Uterus (tissue), 4 donors: ENCODE data around the gene KLK7. TPM values are rescaled to one million over a fixed set of nuclear protein-coding genes. Genes with fewer than 3 reads are reported as not detected.

Experiments
- DNase-seq, 2 donors: peaks; one replicate each; pipeline ENCODE4 v3.0.0-alpha.2; 2019 to 2020
- H3K27ac ChIP-seq, 2 donors: fragments of 200-600 bp; sonication (generic); 1 replicate in 1 of 2; 2 replicates in 1 of 2; pipeline ENCODE4 v1.5.1; 2016 to 2018
- H3K27me3 ChIP-seq, 2 donors: fragments of 200-600 bp; sonication (generic); one replicate each; pipeline ENCODE4 v1.5.1; 2018 to 2019; ENCODE audit warnings: control low read depth in 1 of 2
- H3K36me3 ChIP-seq, 2 donors: fragments of 200-600 bp; sonication (generic); one replicate each; pipeline ENCODE4 v1.5.1; 2019; ENCODE audit warnings: control low read depth in 1 of 2
- H3K4me1 ChIP-seq, 2 donors: fragments of 200-600 bp; sonication (generic); one replicate each; pipeline ENCODE4 v1.5.1; 2018 to 2019; ENCODE audit warnings: control low read depth in 1 of 2
- H3K4me3 ChIP-seq, 2 donors: fragments of 200-600 bp; sonication (generic); 1 replicate in 1 of 2; 2 replicates in 1 of 2; pipeline ENCODE4 v1.5.1; 2018 to 2019; ENCODE audit warnings: mild to moderate bottlenecking in 1 of 2
- H3K9me3 ChIP-seq, 2 donors: fragments of 200-600 bp; sonication (generic); one replicate each; pipeline ENCODE4 v1.5.1; 2019; ENCODE audit warnings: control low read depth in 1 of 2
- POLR2A ChIP-seq, 2 donors: fragments of 450-650 bp; IDR thresholded peaks; one replicate each; pipeline ENCODE4 v1.6.1; 2016; ENCODE audit warnings: antibody characterized with exemption in 2 of 2, mild to moderate bottlenecking in 1 of 2, moderate library complexity in 1 of 2
- intact Hi-C: fragments of 100-400 bp; cut with DNase I; formaldehyde crosslinking; loops from one replicate; pipeline ENCODE4 v1.15.1; 2023; ENCODE audit warnings: low total_unique reads
- total RNA-seq, 4 donors: library from RNA; depleted of rRNA in 3 of 4; stranded (reverse); fragments of >200 nt in 3 of 4; gene quantifications; one replicate each; pipeline versions ENCODE4 v1.1.0 to v1.2.4, GENCODE V29; 2014 to 2023
- TF ChIP-seq, protein P1 (sequence below), 4 experiments: fragments of 200-600 bp in 2 of 4; fragments of 450-650 bp in 2 of 4; sonication (generic) in 2 of 4; IDR thresholded peaks; one replicate each; pipeline ENCODE4 v1.5.1; 2016 to 2019; ENCODE audit warnings: antibody characterized with exemption in 4 of 4, mild to moderate bottlenecking in 2 of 4, moderate library complexity in 1 of 4
- donor health status: DM: yes; HTN: yes; CAD: no.

Gene KLK7
- total RNA-seq, 4 donors from 2014 or later = 0.14 to 1.1 TPM; not detected in 2

DNA sequence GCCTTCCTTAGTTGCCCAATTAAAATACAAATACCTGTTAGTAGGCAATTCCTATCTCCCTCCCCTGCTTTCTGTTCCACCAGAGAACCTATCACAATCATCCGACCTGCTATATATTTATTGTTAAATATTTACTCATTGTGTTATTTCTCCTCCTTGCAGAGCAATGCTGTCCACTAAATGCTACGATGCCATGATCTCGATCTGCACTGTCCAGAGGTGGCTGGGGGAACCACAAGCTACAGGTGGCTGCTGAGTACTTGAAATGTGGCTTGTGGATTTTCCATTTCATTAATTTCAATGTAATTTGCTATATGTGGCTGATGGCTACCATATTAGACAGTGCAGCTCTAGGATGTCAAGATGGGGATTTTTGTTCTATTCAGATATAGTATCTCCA, 19.5 kb downstream of the KLK7 start:
- H3K4me3 ChIP-seq = no peak overlapping the region
- no peak for DNase-seq
- TF ChIP-seq, protein P1, sequence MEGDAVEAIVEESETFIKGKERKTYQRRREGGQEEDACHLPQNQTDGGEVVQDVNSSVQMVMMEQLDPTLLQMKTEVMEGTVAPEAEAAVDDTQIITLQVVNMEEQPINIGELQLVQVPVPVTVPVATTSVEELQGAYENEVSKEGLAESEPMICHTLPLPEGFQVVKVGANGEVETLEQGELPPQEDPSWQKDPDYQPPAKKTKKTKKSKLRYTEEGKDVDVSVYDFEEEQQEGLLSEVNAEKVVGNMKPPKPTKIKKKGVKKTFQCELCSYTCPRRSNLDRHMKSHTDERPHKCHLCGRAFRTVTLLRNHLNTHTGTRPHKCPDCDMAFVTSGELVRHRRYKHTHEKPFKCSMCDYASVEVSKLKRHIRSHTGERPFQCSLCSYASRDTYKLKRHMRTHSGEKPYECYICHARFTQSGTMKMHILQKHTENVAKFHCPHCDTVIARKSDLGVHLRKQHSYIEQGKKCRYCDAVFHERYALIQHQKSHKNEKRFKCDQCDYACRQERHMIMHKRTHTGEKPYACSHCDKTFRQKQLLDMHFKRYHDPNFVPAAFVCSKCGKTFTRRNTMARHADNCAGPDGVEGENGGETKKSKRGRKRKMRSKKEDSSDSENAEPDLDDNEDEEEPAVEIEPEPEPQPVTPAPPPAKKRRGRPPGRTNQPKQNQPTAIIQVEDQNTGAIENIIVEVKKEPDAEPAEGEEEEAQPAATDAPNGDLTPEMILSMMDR (IDR thresholded peaks at IDR 0.05) = no peak
- TF ChIP-seq POLR2A (IDR thresholded peaks at IDR 0.05) = no peak
- no peak overlapping the region for H3K27ac ChIP-seq
- H3K36me3 ChIP-seq = no peaks in the 10 kb centered on the region
- intact Hi-C loops = no loop called here
- no peaks in the 10 kb centered on the region for H3K4me1 ChIP-seq
- no peaks in the 10 kb centered on the region for H3K27me3 ChIP-seq
- no peaks in the 10 kb centered on the region for H3K9me3 ChIP-seq

DNA sequence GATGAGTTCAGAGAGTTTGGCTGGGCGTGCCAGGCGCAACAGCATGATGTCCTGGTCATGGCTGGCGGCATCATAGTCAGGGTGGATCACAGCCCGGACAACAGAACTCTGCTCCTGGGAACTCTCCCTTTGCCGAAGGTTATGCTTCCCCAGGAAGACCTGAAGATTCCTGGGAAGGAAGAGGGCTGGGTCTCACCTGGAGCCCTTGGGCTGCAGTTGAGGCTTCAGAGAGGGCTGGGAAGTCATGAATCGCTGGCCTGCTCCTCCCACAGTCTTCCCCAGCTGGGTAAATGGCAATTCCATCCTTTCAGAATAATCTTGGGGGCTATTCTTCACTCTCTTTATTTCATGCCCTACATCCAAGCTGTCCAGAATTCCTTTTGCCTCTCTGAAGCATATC, 20.3 kb downstream of the KLK7 start:
- Histone ChIP-seq H3K9me3 (no peaks in the 10 kb centered on the region), H3K27me3 (no peaks in the 10 kb centered on the region), H3K4me1 (no peaks in the 10 kb centered on the region), H3K27ac (no peak overlapping the region), H3K36me3 (no peaks in the 10 kb centered on the region), H3K4me3 (no peak overlapping the region)
- DNase-seq = no peak
- no peak for TF ChIP-seq POLR2A (IDR thresholded peaks at IDR 0.05)
- TF ChIP-seq, protein P1 (IDR thresholded peaks at IDR 0.05) = no peak
- intact Hi-C loops = no loop called here

DNA sequence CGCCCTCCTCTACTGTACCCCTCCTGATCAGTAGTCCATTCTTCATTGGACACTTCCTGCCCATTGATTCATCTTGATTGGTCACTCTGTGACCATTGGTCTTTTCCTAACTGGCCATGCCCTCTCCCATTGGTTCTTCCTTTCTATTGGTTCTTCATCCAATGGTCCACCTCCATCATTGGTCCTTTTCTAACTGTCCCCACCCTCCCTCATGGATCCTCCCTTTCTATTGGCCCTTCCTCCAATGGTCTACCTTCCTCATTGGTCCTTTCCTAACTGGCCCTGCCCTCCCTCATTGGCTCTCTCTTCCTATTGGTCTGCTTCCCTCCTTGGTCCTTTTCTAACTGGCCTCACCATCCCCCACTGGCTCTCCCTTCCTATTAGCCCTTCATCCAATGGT, 21.5 kb downstream of the KLK7 start:
- Histone ChIP-seq H3K27me3 (no peaks in the 10 kb centered on the region), H3K27ac (no peak overlapping the region), H3K4me3 (no peak overlapping the region), H3K4me1 (no peaks in the 10 kb centered on the region), H3K9me3 (no peaks in the 10 kb centered on the region), H3K36me3 (no peaks in the 10 kb centered on the region)
- no peak for DNase-seq
- intact Hi-C loops = no loop called here
- TF ChIP-seq POLR2A (IDR thresholded peaks at IDR 0.05) = no peak
- TF ChIP-seq, protein P1 (IDR thresholded peaks at IDR 0.05) = no peak

DNA sequence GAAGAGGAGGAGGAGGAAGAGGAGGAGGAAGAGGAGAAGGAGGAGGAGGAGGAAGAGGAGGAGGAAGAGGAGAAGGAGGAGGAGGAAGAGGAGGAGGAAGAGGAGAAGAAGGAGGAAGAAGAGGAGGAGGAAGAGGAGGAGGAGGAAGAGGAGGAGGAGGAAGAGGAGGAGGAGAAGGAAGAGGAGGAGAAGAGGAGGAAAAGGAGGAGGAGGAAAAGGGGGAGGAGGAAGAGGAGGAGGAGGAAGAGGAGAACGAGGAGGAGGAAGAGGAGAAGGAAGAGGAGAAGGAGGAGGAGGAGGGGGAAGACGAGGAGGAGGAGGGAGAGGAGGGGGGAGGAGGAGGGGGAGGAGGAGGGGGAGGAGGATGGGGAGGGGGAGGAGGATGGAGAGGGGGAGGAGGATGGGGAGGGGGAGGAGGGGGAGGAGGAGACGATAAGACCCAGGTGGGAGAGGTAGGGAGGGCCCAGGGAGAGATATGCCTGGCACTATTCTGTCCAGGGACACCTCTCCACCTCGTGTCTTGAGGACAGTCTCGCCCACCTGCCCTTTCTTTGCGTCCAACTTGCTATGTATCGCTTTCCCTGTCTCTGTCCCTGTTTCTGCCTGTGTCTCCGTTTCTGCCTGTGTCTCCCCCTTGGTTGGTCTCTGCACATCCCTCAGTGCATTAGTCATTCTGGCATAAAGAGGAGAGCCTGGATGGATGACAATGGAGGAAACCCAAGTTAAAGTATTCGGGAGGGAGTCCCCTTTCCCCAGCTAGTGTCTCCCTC, 23.8 kb downstream of the KLK7 start:
- H3K4me1 ChIP-seq = no peaks in the 10 kb centered on the region
- TF ChIP-seq POLR2A (IDR thresholded peaks at IDR 0.05) = no peak
- TF ChIP-seq, protein P1 (IDR thresholded peaks at IDR 0.05) = no peak
- intact Hi-C loops = no loop called here

DNA sequence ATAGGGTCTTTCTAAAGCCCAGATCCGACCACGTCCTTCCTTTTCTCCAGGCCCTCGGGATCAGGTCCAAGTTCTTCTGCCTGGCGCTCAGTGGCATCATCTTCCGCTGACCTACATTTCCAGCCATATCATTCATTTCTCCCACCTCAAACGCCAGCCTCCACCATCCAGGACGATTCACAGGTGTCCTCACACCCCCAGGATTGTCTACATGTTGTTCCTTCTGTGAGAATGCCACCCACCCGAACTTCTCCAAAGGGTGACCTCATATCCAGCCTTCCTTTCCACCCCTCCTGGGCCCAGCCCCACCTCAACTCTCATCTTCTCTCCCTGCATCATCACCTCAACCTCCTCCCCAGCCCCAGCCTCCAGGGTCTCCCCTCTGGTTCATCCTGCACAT, 26.1 kb downstream of the KLK7 start:
- intact Hi-C loops = no loop called here
- no peaks in the 10 kb centered on the region for H3K27me3 ChIP-seq
- DNase-seq = no peak
- H3K4me3 ChIP-seq = no peak overlapping the region
- no peak overlapping the region for H3K27ac ChIP-seq
- H3K4me1 ChIP-seq = no peaks in the 10 kb centered on the region
- TF ChIP-seq POLR2A (IDR thresholded peaks at IDR 0.05) = no peak
- TF ChIP-seq, protein P1 (IDR thresholded peaks at IDR 0.05) = no peak
- H3K36me3 ChIP-seq = no peaks in the 10 kb centered on the region
- no peaks in the 10 kb centered on the region for H3K9me3 ChIP-seq

More for the DNA sequence above, 23.8 kb downstream of the KLK7 start:
- H3K36me3 ChIP-seq = no peaks in the 10 kb centered on the region
- no peak overlapping the region for H3K27ac ChIP-seq
- no peak overlapping the region for H3K4me3 ChIP-seq
- DNase-seq = no peak
- H3K9me3 ChIP-seq = no peaks in the 10 kb centered on the region
- no peaks in the 10 kb centered on the region for H3K27me3 ChIP-seq
